ENCODE results near the gene ESRRA. TPM values are rescaled to one million over a fixed set of nuclear protein-coding genes. Genes with fewer than 3 reads are reported as not detected.

Gene ESRRA
- total RNA-seq, 1 donor from 2014 or later: 10.8 TPM

Small RNA genes within 50 kb of the gene (small RNA-seq; reads per million reads assigned to genes)
- gene MIR7155 (ENCODE audit: low replicate concordance) (not detected), gene RF00019 (ENCODE audit: low replicate concordance) (not detected)

Other genes starting within 250 kb of the ESRRA start
- 12.0 TPM for gene MACROD1, start 139.4 kb upstream of the ESRRA start, total RNA-seq
- 62.9 TPM for gene STIP1, start 119.4 kb upstream of the ESRRA start, total RNA-seq
- 0.98 TPM for gene FERMT3, start 98.8 kb upstream of the ESRRA start, total RNA-seq
- gene TRPT1, start 79.3 kb upstream of the ESRRA start, total RNA-seq: 5.4 TPM
- gene NUDT22, start 79.2 kb upstream of the ESRRA start, total RNA-seq: 10.6 TPM
- 6.6 TPM for gene DNAJC4, start 75.0 kb upstream of the ESRRA start, total RNA-seq
- gene VEGFB, start 70.9 kb upstream of the ESRRA start, total RNA-seq: 24.1 TPM
- 16.2 TPM for gene FKBP2, start 64.4 kb upstream of the ESRRA start, total RNA-seq
- gene PPP1R14B, start 58.6 kb upstream of the ESRRA start, total RNA-seq: 60.7 TPM
- 3.7 TPM for gene PLCB3, start 54.0 kb upstream of the ESRRA start, total RNA-seq
- gene BAD, start 20.9 kb upstream of the ESRRA start, total RNA-seq: 35.9 TPM
- 8.1 TPM for gene GPR137, start 19.7 kb upstream of the ESRRA start, total RNA-seq
- gene KCNK4, start 14.2 kb upstream of the ESRRA start, total RNA-seq: 1.5 TPM
- 0.98 TPM for gene CATSPERZ, start 5.2 kb upstream of the ESRRA start, total RNA-seq
- gene TRMT112, start 12.0 kb downstream of the ESRRA start, total RNA-seq: 50.9 TPM
- gene PRDX5, start 12.6 kb downstream of the ESRRA start, total RNA-seq: 87.5 TPM
- 0.98 TPM for gene CCDC88B, start 34.7 kb downstream of the ESRRA start, total RNA-seq
- 7.1 TPM for gene RPS6KA4, start 53.6 kb downstream of the ESRRA start, total RNA-seq